ENCODE measurements around the gene SERPINB8.

Gene SERPINB8

DNA sequence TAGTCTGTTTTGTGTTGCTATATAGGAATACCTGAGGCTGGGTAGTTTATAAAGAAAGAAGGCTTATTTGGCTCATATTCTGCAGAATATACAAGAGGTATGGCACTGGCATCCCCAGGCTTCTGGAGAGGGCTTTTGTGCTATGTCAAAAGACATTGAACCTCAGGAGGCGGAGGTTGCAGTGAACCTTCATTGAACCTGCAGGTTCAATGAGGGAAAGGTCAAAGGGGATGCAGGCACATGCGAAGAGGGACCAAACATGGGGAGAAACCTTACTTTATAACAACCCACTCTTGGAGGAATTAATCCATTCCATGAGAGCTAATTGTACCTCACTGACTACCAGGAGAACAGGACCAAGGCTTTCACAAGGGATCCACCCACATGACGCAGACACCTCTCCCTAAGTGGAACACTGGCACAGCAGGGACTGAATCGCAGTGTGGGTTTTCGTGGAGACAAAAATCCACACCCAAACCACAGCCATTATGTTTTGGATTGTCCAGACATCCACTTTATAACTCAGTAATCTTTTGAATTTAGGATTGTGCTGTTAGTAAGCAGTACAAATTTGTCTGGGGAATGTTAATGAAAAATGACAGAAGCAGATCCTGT is 4.1 kb upstream of the SERPINB8 start:
- no peak for DNase-seq

DNA sequence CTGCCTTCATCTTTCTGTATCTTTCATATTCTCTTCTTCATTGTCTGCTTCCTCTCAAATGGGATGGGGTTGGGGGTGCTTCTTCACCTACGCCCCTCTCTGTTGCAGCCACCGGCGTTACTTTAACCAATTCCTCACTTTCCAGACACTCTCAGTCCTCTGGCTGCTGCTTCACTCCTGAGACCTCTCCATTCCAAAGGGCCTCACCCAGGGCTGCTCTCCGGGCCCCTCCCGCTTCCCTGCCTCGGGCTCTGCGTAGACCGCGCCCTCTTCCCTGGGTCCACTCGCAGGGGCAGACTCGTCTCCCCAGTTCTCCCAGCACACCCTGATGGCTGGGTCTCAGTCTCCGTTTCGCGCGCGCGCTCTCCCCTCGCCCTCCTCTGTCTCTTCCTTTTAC is 926 bp downstream of the SERPINB8 start:
- peak; percentile 78 for DNase-seq

DNA sequence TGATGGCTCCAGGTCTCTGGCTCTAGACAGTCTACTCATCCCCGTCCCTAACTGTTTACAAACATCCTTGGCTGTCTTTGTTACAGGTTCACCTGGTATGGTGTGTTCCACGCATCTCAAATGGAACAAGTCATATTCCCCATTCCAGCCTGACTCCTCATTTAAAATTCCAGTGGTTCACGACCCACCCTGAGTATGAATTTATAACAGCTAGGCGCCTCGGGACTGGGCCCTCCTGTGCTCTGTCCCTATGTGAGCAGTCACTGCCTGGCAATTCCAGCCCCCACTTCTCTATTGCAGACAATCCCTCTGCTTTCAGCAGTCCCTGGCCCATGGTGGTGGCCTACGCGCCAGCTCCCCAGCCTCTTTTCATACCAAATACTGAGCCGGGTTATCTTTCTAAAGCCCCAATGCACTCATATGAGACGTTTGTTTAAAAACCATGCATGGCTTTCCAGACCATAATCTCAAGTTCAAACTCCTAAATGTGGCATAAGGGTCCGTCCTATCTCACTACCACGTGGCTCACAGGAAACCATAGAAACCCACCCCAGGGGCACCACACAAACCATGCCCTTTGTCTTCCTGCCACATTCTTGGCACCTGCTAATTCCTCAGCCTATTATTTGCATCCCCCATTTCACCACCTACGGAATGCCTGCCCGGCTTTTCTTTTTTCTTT is 1.6 kb downstream of the SERPINB8 start:
- DNase-seq, result peak; percentile 25

DNA sequence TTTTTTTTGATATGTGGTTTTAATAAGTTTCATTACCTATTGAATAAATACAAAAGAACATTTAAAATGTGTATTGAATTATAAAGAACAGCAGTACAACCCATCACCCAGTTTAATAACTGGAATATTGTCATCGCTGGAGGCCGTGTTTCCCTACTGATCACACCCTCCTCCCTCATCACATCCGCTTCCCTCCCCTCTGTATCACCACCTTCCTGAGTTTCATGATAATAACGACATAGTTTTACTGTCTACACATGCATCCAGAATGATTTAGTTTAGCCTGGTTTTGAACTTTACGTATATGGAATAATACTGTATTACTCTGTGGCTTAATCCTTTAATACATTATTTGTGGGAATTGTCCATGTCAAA is 2.1 kb downstream of the SERPINB8 start:
- DNase-seq, result no peak

DNA sequence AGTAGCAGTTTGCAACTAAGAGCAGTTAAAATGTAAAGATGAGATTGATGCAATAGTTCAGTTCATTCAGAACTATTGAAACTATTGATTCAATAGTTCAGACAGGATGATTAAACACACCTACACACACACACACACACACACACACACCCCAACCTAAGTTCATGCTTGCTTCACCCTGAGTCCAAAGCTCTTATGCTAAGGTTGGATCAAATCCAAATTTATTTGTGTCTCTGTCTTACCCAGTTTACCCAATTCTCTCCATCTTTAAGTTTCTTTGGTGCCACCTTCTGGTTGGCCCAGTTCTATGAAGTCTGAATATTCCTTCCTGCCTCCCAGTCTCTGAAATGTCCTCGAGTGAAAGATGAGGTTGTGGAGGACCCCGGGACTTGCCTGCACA is 5.1 kb downstream of the SERPINB8 start:
- DNase-seq, result peak; percentile 19

DNA sequence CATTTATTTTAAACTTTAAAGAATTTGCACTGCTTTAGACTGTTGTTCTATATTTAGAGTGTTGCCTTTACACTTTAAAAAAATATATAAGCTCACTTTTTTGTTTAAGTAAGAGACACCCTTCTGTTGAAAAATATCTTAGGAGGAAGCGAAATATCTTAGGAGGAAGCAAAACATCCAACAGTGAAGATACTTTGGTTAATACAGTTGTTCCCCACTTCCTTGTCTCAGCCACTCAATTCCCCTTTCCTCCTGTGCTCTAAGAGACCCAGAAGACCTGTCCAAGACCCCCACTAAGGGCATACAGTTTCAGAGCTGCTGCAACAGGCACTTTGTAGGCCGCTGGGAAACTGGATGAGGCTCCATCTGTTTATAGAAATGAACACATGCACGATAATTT is 5.7 kb downstream of the SERPINB8 start:
- DNase-seq, result no peak

DNA sequence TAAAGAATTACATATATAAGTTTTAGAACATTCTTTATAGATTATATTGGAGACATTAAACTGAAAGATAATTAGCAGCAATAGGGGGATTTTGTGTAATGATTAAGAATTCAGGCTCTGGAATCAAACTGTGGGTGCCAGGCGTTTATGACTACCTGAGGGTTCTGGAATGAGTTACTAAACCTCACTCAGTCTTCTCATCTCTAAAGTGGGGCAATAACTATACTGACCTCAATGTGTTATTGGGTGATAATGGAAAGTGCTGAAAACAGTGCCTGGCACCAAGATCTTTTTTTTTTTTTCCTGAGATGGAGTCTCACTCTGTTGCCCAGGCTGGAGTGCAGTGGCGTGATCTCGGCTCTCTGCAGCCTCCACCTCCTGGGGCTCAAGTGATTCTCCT is 7.2 kb downstream of the SERPINB8 start:
- DNase-seq, result no peak

DNA sequence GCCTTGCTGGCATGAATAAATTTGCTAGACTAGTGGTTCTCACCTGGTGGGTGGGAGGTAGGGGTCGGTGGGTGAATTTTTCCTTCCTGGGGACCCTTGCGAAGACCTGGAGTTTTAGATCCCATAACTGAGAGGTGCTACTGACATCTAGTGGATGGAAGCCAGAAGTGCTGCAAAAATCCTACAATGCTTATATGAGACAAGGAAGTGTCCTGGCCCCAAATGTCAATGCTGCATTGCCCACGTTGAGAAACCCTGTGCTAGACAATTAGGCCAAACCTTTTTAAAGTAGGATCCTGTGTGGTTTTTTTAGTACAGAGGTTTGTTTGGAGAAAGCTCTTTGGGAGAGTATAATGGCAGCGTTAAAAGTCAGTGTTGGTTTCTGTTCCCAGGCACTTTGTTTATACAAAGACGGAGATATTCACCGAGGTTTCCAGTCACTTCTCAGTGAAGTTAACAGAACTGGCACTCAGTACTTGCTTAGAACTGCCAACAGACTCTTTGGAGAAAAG is 9.6 kb downstream of the SERPINB8 start:
- DNase-seq, result peak; percentile 39

DNA sequence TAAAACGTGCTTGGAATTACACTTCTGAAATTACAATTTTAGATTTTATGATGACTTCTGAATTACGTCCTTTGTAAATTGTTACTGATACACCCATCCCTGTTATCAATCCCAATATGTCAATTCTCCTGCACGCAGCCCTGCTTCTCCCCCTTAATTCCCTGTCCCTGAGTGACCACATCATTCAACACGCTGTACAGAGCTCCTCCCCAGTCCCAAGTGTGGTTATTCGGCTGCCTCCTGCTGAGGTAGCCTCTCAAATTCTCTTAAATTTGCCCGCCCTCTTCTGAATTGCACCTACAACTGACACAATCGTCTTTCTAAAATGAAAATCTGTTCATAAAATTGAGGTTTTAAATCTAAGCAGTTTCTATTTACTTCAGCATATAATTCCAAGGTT is 10.1 kb downstream of the SERPINB8 start:
- no peak for DNase-seq

DNA sequence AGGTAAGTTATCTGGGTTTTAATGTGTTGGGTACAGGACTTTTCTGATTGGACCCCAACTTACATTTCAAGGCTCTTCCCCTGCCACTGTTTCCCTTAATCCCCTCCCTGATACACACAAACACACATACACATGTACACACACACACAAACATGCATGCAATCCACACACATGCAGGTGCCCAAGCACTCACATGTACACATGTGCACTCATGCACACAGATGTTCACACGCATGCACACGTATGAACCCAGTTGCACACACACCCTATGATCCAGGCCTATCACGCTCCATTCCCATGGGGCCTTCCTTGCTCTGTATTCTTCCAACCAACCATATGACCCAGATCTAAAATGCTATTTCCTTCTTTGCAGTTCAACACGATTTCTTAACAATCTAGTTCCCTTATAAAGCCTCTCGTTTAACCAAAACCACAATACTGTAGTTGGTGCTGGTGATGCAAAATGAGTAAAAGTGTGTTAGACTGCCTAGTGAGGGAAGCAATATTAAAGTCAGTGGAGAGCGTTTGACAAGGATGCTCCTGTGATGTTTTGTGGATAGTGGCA is 11.1 kb downstream of the SERPINB8 start:
- no peak for DNase-seq

DNA sequence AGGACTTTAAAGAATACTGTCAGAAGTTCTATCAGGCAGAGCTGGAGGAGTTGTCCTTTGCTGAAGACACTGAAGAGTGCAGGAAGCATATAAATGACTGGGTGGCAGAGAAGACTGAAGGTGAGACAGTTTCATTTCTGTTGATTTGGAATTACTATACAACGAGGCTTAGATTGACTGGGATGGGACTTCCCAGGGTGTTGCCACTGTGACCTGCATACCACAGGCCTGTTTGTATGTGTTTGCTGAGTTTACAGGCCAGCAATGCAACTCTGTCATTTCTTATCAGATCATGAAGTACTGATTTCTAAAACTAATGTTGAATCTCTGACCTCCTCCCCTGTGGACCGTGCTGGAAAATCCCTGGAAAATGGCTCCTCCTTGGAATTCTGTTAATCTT is 11.8 kb downstream of the SERPINB8 start:
- DNase-seq, result no peak

DNA sequence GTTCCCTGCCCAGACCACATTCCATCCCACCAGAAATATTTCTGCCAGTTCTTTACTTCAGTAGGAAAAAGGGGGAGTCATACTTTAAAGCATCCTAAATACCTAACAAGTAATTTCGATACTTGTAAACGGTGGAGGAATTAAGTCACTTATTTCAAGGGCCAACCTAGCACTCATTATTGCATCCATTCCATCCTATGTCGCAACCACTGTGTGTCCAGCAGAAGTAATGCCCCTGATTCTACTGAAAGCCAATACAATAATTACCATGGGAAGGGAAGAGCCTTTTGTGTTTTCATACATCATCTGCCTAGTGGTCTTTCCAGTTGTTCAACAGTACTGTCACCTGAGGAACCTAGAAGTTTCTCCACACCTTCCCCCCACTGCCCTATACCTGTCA is 12.5 kb downstream of the SERPINB8 start:
- DNase-seq, result no peak

DNA sequence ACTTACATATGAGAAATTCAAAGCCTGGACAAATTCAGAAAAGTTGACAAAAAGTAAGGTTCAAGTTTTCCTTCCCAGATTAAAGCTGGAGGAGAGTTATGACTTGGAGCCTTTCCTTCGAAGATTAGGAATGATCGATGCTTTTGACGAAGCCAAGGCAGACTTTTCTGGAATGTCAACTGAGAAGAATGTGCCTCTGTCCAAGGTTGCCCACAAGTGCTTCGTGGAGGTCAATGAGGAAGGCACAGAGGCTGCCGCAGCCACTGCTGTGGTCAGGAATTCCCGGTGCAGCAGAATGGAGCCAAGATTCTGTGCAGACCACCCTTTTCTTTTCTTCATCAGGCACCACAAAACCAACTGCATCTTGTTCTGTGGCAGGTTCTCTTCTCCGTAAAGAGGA is 17.0 kb downstream of the SERPINB8 start:
- no peak for DNase-seq

DNA sequence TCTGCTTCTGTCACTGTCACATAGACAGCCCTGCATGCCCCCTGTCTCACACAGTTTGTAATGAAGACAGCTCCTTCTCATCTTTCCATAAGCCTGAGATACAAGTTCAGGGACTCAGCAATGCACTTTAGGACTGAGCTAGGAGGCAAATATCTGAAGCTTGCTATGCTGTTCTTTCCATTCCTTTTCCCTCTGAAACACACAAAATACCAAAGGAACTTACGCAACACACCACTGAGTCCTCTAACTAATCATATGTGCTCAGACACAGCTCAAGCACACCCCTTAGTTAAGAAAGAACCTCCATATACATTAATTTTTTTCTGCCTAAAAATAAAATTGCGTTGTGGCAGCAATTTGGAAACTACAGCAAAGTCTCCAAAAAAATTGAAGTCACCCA is 17.9 kb downstream of the SERPINB8 start:
- no peak for DNase-seq

DNA sequence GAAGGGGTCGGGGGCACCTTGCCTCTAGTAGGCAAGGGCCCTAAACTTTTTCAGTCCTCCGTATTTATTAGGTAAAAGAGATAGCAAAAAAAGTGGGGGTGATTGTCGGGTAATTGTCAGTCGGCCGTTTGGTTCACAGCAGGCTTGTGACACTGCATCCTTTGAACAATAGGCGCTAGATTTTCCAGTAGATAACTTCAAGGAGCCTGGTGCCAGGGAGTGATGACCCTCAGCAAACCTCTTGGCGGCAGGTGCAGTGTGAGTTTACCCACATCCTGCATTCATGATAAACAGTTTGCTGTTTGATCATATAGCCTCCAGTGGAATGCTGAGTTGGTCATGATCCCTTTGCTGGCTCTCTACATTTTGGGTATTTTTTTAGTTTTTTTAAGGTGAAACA is 22.9 kb downstream of the SERPINB8 start:
- DNase-seq, result no peak

DNA sequence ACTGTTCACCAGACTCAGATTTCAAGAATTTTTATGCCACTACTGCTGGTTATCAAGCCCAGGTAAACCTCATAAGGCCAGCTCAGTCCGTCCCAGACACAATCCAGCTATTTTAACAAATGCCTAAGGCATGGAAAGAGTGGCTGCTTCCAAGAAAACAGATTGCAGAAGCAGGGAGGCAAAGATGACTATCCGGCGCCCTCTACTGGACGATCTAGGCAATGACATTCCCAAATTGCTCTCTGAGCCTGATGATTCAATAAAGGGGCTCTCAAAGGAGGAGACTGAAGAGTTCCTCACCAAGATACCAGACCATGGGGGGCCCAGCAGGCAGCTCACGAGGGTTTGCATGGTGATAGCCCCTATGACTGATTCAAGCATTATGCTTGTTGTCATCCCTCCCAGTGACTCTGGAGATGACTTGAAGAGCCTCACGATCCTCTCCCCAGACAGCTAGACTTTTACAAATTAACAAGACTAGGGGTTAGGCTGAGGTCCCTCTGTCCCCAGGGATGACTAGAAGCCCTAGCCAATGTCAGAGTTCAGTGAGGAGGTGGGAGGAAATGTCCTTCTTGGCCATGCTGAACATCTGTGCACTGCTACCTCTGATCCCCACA is 25.0 kb downstream of the SERPINB8 start:
- peak; percentile 36 for DNase-seq

DNA sequence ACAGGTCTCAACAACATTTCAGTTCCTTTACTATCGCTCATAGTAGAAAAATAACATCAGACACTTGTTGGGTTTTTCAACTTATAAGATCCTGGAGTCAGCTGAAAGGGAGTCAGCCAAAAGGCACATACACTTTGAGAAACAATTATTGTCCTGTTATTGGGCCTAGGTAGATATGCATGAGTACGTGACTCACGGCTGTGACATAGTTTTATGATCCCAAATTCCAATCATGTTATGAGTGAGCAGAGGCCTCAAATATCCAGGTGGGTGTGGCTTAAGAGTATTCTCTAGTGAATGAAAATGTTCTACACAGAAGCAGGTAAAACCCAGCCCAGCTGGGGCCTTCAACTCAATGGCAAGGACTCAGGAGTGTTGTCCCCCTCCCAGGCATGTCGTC is 27.2 kb downstream of the SERPINB8 start:
- no peak for DNase-seq

DNA sequence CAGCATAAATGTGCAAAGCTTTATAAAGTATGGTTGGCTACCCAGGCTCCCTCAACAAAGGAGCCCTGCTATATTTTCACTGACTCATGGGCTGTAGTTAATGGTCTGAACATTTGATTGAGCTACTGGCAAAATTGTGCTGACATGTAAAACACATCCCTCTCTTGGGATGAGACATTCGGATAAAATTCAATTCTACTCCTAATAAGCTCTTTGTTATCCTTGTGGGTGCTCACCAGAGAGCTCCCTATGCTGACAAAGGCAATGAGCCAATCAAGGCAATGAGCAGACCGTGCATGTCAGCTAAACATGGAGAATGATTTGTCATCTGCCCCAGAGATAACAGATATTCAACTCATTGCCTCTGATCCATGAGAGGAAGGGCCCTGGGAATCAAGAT is 27.7 kb downstream of the SERPINB8 start:
- no peak for DNase-seq

DNA sequence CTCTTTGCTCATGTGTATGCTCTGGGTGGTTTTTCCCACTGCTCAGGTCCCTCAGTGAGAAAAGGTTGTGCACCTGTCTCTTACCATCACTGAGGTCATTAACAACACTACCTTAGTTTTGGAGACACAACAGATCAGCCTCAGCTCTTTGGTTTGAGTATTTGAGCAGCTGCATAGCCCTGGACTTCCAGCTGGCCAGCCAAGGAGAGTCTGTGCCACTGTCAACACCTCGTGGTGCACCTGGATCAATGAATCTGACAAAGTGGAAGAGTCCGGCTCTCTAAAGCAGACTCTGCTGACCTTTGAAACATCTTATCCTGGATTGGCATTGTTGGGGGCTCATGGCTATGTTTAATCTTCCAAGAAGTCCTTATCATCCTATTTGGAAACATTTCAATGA is 30.0 kb downstream of the SERPINB8 start:
- no peak for DNase-seq

DNA sequence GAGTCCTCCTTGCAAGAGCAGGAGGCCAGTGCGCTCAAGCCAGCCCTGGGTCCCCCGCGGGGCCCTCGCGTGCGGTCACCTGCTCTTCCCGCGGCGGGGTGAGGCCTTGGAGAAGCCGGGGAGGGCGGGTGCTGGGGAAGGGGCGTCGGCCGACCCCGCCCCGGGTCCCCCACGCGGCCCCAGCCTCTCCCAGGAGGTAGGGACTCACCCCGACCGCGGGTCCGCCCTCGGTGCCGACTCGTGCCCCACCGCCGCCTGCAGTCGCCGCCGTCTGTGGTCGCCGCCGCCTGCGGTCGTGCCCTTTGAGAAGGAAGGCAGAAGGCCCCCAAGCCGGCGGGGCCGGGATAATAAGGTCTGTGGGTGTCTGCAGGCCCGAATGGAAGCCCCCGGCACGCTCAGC is 32.7 kb downstream of the SERPINB8 start:
- DNase-seq, result no peak

DNA sequence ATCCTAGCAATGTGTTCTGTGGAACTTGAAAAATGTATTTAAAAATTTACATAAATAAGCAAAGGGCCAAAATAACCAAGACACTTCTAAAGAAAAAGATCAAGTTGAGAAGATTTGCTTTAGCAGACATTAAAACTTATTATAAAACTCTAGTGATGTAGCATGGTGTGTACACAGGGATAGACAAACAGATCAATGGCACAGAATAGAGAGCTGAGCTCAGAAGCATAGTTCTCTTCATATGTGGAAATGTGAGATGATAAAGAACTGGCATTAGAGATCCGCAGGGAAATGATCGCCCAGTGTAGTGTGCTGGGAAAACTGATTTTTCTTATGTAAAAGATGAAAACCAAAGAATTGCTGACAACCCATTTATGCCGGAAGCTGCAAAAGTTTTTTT is 39.4 kb downstream of the SERPINB8 start:
- DNase-seq, result no peak

DNA sequence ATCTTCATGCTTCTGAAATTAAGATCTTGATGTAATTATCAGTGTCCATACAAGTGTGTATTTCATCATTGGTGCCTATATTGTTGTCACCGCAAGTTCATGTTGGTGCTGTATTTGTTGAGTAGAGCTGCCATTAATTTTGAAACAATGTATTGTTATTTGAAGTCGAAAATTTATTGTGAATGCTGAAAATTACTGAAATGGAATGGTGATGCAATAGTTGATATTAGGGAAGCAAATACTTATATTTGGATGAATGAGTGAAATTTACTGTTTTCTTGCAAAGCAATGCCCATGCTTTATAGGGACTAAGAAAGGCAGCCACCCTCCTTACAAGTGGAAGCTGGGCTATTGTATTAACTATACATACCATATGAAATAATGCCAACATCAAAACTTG is 41.6 kb downstream of the SERPINB8 start:
- no peak for DNase-seq

DNA sequence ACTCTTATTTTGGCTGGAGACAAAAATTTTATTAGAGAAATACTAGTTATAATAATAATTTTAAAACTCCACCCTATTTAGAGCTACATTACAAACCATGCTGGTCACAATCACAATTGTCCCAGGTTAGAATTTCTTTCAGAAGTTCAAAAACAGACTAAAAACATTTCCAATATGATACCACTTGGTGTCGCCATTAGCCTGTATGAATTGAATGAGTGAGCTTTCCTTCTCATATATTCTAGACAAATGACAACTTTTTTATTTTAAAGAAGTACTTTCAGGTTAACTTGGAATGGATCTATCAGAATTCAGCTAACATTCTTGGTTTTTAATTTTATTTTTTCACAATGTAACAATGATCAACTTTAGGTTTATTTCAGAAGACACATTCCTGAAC is 48.0 kb downstream of the SERPINB8 start:
- DNase-seq, result peak; percentile 19

All from COR-L47 (cell line).